Sigmoid colon (tissue), 4 donors: ENCODE measurements around the gene GAST.

Experiments
- CTCF ChIP-seq, 4 experiments: fragments of 450-650 bp in 3 of 4; fragments of 200-600 bp in 1 of 4; IDR thresholded peaks; one replicate each; pipeline ENCODE4 v1.5.1; 2016 to 2019; ENCODE audit warnings: antibody characterized with exemption in 4 of 4, mild to moderate bottlenecking in 3 of 4, moderate library complexity in 2 of 4
- POLR2A ChIP-seq, 2 donors: fragments of 450-650 bp; IDR thresholded peaks; one replicate each; pipeline ENCODE4 v1.6.1; 2016; ENCODE audit warnings: antibody characterized with exemption in 2 of 2, mild to moderate bottlenecking in 2 of 2, moderate library complexity in 2 of 2
- POLR2AphosphoS5 ChIP-seq, 4 donors: sonication (generic); formaldehyde crosslinking; IDR thresholded peaks; one replicate each; pipeline ENCODE4 v1.6.1; 2017; ENCODE audit warnings: antibody characterized with exemption in 4 of 4

- TF ChIP-seq CTCF (IDR thresholded peaks at IDR 0.05) (peak; percentile 45 to 58 (median 52)), POLR2A (IDR thresholded peaks at IDR 0.05) (no peak), POLR2AphosphoS5 (IDR thresholded peaks at IDR 0.05) (peak in 1 of 4 donors; percentile 72)
Observed at GRCh38 chr17:41689497-41690299, 22.4 kb upstream of the GAST start.
